Transverse colon (tissue), 4 donors: Measurements from ENCODE around the gene GRM4.

Source experiments
- EP300 ChIP-seq: sonication (generic); formaldehyde crosslinking; IDR thresholded peaks from one replicate; pipeline ENCODE4 v1.6.1; 2017; ENCODE audit warnings: antibody characterized with exemption, low read depth
- POLR2A ChIP-seq: fragments of 450-650 bp; IDR thresholded peaks from one replicate; pipeline ENCODE4 v1.6.1; 2016; ENCODE audit warnings: antibody characterized with exemption, mild to moderate bottlenecking, moderate library complexity
- POLR2AphosphoS5 ChIP-seq, 3 donors: sonication (generic); formaldehyde crosslinking; IDR thresholded peaks; one replicate each; pipeline ENCODE4 v1.6.1; 2016; ENCODE audit warnings: antibody characterized with exemption in 3 of 3
- TF ChIP-seq, protein P1 (sequence below), 5 experiments: fragments of 200-600 bp in 3 of 5; fragments of 450-650 bp in 2 of 5; sonication (generic) in 3 of 5; IDR thresholded peaks; 1 replicate in 2 of 5; 2 replicates in 3 of 5; pipeline ENCODE4 v1.5.1; 2016 to 2017; ENCODE audit warnings: antibody characterized with exemption in 5 of 5, inconsistent platforms in 3 of 5, mild to moderate bottlenecking in 2 of 5, moderate library complexity in 1 of 5

DNA sequence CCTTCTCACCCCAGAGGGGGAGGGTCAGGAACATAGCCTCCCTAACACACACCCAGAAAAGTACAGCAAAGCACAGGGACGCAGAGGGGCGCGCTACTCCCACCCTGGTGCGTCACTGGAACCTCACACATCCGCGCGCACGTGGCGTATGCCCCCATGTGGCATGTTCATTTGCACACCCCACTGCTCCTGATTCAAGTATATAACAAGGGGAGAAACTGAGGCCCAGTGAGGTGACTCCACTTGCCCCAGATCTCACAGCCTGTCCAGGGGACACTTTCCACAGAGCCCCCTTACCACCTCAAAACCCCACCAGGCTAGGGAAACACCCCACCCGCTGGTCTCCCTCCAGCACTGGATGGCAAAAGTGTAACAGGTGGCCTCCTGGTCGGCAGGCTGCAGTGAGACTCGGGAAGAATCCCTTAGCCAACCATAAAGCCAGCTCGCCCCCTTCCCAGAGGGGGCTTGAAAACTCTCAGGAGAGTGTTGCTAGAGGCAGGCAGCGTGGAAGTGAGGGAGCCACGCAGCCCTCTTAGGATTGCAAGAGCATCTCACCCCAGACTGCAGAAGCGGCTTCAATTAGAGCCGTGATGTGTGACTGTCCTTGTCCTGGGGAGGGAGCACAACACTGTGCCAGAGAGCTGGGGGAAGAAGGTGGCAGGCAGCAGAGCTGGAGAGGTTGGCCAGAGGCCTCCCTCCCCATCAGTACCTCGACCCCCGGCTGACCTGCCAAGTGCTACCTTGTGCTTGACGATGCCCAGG lies at the start of gene GRM4:
- TF ChIP-seq, protein P1, sequence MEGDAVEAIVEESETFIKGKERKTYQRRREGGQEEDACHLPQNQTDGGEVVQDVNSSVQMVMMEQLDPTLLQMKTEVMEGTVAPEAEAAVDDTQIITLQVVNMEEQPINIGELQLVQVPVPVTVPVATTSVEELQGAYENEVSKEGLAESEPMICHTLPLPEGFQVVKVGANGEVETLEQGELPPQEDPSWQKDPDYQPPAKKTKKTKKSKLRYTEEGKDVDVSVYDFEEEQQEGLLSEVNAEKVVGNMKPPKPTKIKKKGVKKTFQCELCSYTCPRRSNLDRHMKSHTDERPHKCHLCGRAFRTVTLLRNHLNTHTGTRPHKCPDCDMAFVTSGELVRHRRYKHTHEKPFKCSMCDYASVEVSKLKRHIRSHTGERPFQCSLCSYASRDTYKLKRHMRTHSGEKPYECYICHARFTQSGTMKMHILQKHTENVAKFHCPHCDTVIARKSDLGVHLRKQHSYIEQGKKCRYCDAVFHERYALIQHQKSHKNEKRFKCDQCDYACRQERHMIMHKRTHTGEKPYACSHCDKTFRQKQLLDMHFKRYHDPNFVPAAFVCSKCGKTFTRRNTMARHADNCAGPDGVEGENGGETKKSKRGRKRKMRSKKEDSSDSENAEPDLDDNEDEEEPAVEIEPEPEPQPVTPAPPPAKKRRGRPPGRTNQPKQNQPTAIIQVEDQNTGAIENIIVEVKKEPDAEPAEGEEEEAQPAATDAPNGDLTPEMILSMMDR (IDR thresholded peaks at IDR 0.05) = no peak
- no peak for TF ChIP-seq POLR2A
- TF ChIP-seq POLR2AphosphoS5 (IDR thresholded peaks at IDR 0.05) = no peak
- no peak for TF ChIP-seq EP300
